OCI-LY3 (cell line): ENCODE results near the gene NRXN2.

ENCODE experiments used
- H2AFZ ChIP-seq: fragments of 200-600, 300-600 bp; shearing (Covaris generic); 2 replicates; pipeline ENCODE4 v1.6.0; 2014; ENCODE audit warnings: antibody characterized with exemption, low read depth, low read length
- H3K27ac ChIP-seq: fragments of 200-600, 300-600 bp; sonication (generic); 2 replicates; pipeline ENCODE4 v1.5.1; 2014; ENCODE audit warnings: mild to moderate bottlenecking, low read length, moderate library complexity, mixed read lengths
- H3K27me3 ChIP-seq: fragments of 200-600, 300-600 bp; sonication (generic); 2 replicates; pipeline ENCODE4 v1.6.1; 2014; ENCODE audit warnings: low read depth, low read length, mixed read lengths
- H3K36me3 ChIP-seq: fragments of 200-600, 300-600 bp; sonication (generic); replicated peaks from 2 replicates; pipeline ENCODE3; 2014; ENCODE audit warnings: low read depth, low read length, mixed read lengths
- H3K4me1 ChIP-seq: fragments of 300-600, 200-600 bp; sonication (generic); 2 replicates; pipeline ENCODE4 v1.6.1; 2014; ENCODE audit warnings: low read length, mixed read lengths
- H3K4me2 ChIP-seq: fragments of 200-600, 300-600 bp; sonication (generic); 2 replicates; pipeline ENCODE4 v1.6.1; 2014; ENCODE audit warnings: low read length, mixed read lengths
- H3K4me3 ChIP-seq: fragments of 300-600, 200-600 bp; sonication (generic); 2 replicates; pipeline ENCODE4 v1.5.1; 2014; ENCODE audit warnings: antibody characterized with exemption, mild to moderate bottlenecking, low read length, moderate library complexity
- H3K79me2 ChIP-seq: fragments of 300-600, 200-600 bp; shearing (Covaris generic); 2 replicates; pipeline ENCODE4 v1.6.1; 2014; ENCODE audit warnings: mild to moderate bottlenecking, low read length, mixed read lengths
- H3K9ac ChIP-seq: fragments of 300-600, 200-600 bp; shearing (Covaris generic); 2 replicates; pipeline ENCODE4 v1.6.0; 2014; ENCODE audit warnings: mild to moderate bottlenecking, low read length, moderate library complexity
- H3K9me3 ChIP-seq: fragments of 200-600, 300-600 bp; shearing (Covaris generic); 2 replicates; pipeline ENCODE4 v1.6.1; 2014; ENCODE audit warnings: low read length, mixed read lengths; ENCODE audit not compliant: insufficient read depth
- H4K20me1 ChIP-seq: fragments of 200-600, 300-600 bp; sonication (generic); 2 replicates; pipeline ENCODE4 v1.6.1; 2016; ENCODE audit warnings: low read length, mixed read lengths; ENCODE audit not compliant: insufficient read depth
- EZH2phosphoT487 ChIP-seq: fragments of 200-600 bp; shearing (Covaris generic); IDR thresholded peaks from 2 replicates; pipeline ENCODE4 v1.6.1; 2018; ENCODE audit warnings: antibody characterized with exemption, mixed run types, low read depth
- TF ChIP-seq, protein P1 (sequence below): fragments of 200-600, 300-600 bp; sonication (generic); IDR thresholded peaks from 2 replicates; pipeline ENCODE4 v1.5.1; 2014; ENCODE audit warnings: antibody characterized with exemption, low read length, low read depth

NRXN2 gene

DNA sequence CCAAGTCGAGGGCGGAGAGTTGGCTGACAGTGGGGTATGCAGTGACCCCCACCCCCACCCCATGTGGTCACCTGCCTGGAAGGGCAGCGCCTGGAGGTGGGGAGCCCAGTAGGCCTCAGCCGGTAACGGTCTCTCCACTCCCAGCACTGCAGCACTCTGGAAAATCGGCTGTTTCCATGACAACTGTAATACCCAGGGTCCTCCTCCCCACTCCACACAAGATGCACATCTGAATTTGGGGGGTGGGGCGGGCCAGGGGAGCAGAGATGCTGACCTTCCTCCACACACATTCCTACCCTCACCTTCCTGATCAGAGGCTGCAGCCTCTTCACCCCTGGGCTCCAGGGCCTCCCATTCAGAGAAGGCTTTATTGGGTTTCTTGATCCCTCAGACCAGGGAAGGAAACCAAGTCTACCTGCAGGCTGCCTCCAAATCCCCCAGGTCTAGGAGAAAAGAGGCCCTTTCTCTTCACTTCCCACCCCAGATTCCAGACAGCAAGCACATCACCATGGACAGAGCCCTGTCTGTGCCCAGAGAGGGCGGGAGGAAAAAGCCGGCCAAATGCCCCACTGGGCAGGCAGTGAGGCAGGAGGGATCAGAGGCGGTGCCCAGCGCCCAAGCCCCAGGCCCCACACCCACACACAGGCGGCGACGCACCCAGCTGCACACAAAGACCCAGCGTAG lies 85.5 kb downstream of the NRXN2 start:
- H3K27ac ChIP-seq = no peak overlapping the region
- no peak overlapping the region for H2AFZ ChIP-seq
- H3K27me3 ChIP-seq = no peaks in the 10 kb centered on the region
- H3K9me3 ChIP-seq = no peaks in the 10 kb centered on the region
- H3K36me3 ChIP-seq = no peaks in the 10 kb centered on the region
- no peaks in the 10 kb centered on the region for H3K79me2 ChIP-seq
- H3K4me1 ChIP-seq = no peaks in the 10 kb centered on the region
- no peak overlapping the region for H3K4me3 ChIP-seq
- H3K4me2 ChIP-seq = no peak overlapping the region
- TF ChIP-seq, protein P1, sequence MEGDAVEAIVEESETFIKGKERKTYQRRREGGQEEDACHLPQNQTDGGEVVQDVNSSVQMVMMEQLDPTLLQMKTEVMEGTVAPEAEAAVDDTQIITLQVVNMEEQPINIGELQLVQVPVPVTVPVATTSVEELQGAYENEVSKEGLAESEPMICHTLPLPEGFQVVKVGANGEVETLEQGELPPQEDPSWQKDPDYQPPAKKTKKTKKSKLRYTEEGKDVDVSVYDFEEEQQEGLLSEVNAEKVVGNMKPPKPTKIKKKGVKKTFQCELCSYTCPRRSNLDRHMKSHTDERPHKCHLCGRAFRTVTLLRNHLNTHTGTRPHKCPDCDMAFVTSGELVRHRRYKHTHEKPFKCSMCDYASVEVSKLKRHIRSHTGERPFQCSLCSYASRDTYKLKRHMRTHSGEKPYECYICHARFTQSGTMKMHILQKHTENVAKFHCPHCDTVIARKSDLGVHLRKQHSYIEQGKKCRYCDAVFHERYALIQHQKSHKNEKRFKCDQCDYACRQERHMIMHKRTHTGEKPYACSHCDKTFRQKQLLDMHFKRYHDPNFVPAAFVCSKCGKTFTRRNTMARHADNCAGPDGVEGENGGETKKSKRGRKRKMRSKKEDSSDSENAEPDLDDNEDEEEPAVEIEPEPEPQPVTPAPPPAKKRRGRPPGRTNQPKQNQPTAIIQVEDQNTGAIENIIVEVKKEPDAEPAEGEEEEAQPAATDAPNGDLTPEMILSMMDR = no peak
- H4K20me1 ChIP-seq = no peaks in the 10 kb centered on the region
- H3K9ac ChIP-seq = no peak overlapping the region

DNA sequence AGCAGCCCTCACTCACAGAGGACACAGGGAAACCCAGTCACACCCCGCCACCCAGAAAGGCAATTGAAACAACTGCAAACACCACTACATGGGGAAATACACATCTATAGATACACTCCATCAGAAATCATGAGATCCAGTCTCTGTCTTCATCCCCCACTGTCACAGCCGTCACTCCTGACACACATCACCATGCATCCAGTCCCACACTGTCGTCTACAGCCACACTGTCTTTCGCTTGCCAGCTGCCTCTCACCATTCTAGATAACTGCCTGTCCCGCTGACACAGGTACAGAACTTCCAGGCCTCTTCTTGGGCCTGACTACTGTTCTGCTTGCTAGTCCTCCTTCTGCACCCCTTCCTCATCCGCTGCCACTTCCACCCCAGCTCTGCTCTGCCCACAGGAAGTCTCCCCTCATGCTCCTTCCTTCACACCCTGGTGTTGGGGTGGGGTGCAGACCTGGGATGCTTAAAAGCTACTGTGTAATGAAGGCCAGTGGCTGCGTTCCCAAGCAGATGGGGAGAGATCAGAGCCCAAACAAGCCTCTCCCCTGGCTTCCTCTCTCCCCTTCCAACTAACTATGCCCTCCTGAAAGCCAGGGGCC lies 89.3 kb downstream of the NRXN2 start:
- Histone ChIP-seq H3K36me3 (no peaks in the 10 kb centered on the region), H3K4me1 (peaks cover 8% of the 10 kb centered on the region), H3K27ac (no peak overlapping the region), H3K9ac (no peak overlapping the region), H3K9me3 (no peaks in the 10 kb centered on the region), H3K4me3 (no peak overlapping the region), H2AFZ (no peak overlapping the region), H3K79me2 (no peaks in the 10 kb centered on the region), H4K20me1 (no peaks in the 10 kb centered on the region), H3K4me2 (no peak overlapping the region), H3K27me3 (no peaks in the 10 kb centered on the region)
- TF ChIP-seq, protein P1 = no peak
- TF ChIP-seq EZH2phosphoT487 = no peak

DNA sequence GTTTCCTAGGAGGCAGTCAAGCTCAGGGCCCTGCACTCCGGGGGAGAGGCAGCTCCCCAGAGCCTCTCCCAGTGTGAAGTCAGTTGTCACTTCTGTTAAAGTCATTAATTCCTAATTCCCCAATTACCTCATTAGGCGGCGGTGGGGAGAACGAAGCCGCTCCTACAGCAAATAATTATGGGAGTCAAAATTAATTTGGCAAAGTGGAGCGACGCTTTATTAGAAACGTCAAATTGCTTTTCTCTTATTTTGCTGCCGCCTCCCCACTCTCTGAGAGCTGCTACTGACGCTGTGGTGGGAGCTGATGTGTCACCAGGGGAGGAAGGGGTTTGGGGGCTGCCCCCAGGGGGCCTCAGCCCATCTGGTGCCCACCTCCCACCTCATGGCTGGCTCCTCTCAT lies 90.3 kb downstream of the NRXN2 start:
- Histone ChIP-seq H3K9ac (no peak overlapping the region), H3K27me3 (no peaks in the 10 kb centered on the region), H3K36me3 (no peaks in the 10 kb centered on the region), H2AFZ (no peak overlapping the region), H3K79me2 (no peaks in the 10 kb centered on the region), H3K4me1 (peaks cover 8% of the 10 kb centered on the region), H3K9me3 (no peaks in the 10 kb centered on the region), H3K4me2 (no peak overlapping the region), H3K4me3 (no peak overlapping the region), H3K27ac (no peak overlapping the region), H4K20me1 (no peaks in the 10 kb centered on the region)
- TF ChIP-seq, protein P1 = no peak
- no peak for TF ChIP-seq EZH2phosphoT487

DNA sequence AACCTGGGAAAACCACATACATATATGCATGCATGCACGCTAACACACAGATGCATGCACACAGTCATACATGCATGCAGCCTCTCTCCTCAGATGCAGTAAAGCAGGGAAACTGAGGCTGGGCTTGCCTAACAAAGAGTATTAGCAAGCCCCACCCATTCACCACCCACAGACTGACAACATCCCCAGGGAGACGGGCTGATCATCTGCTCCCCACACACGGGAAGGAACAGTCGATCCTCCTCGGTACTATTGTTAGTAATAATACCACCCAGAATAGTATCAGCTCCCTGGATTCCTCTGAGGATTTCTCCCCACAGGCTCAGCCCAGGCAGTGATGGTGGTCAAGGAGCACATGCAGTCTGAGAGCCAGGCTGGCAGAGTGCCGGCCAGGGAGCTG lies 90.8 kb downstream of the NRXN2 start:
- Histone ChIP-seq H3K4me3 (no peak overlapping the region), H4K20me1 (no peaks in the 10 kb centered on the region), H3K9me3 (no peaks in the 10 kb centered on the region), H3K79me2 (no peaks in the 10 kb centered on the region), H3K27ac (no peak overlapping the region), H2AFZ (no peak overlapping the region), H3K4me2 (no peak overlapping the region), H3K4me1 (peaks cover 8% of the 10 kb centered on the region), H3K36me3 (no peaks in the 10 kb centered on the region), H3K9ac (no peak overlapping the region), H3K27me3 (no peaks in the 10 kb centered on the region)
- TF ChIP-seq EZH2phosphoT487 = no peak
- TF ChIP-seq, protein P1 = no peak
